SK-N-SH (cell line): ENCODE results near the gene SPATA13. TPM values are rescaled to one million over a fixed set of nuclear protein-coding genes. Genes with fewer than 3 reads are reported as not detected.

ENCODE experiments used
- CTCF ChIA-PET: fragments of 300-600, 350-600 bp; formaldehyde crosslinking; extraction: SDS; loops from one replicate; lab custom pipeline; 2021; lab: Yijun Ruan, JAX
- POLR2A ChIA-PET: fragments of 350-600 bp; sonication (Branson Sonifier 250); formaldehyde crosslinking; extraction: SDS; loops from one replicate; lab custom pipeline; 2020; ENCODE audit warnings: antibody characterized with exemption, inconsistent platforms; lab: Yijun Ruan, JAX
- DNase-seq: peaks from one replicate; pipeline ENCODE4 v3.0.0; 2012
- H2AFZ ChIP-seq: fragments of 200-600 bp; sonication (generic); 2 replicates; pipeline ENCODE4 v1.8.1; 2016; ENCODE audit warnings: antibody characterized with exemption, mild to moderate bottlenecking, low read depth
- H3F3A ChIP-seq: fragments of 200-600 bp; sonication (generic); replicated peaks from 2 replicates; pipeline ENCODE3; 2016; ENCODE audit warnings: antibody characterized with exemption, mild to moderate bottlenecking; ENCODE audit not compliant: insufficient read depth
- H3K27ac ChIP-seq, 2 experiments: fragments of 200-500 bp in 1 of 2; fragments of 200-600 bp in 1 of 2; sonication (Bioruptor generic) in 1 of 2; sonication (generic), shearing (Covaris generic) in 1 of 2; 2 replicates each; pipeline versions ENCODE4 v1.5.1 to v1.6.1; 2014 to 2016; ENCODE audit warnings: low read depth in 2 of 2, inconsistent platforms in 1 of 2, low read length in 1 of 2, mild to moderate bottlenecking in 1 of 2, mixed read lengths in 1 of 2
- H3K27me3 ChIP-seq: fragments of 200-600 bp; sonication (generic), shearing (Covaris generic); 2 replicates; pipeline ENCODE4 v1.6.1; 2016; ENCODE audit warnings: mixed run types; ENCODE audit not compliant: insufficient read depth
- H3K36me3 ChIP-seq, 2 experiments: fragments of 200-500 bp in 1 of 2; fragments of 200-600 bp in 1 of 2; sonication (Bioruptor generic) in 1 of 2; sonication (generic) in 1 of 2; replicated peaks in 1 of 2; 2 replicates each; pipeline versions ENCODE3 to v1.5.1; 2014 to 2016; ENCODE audit warnings: low read length in 1 of 2, mild to moderate bottlenecking in 1 of 2; ENCODE audit not compliant: insufficient read depth in 2 of 2, control insufficient read depth in 1 of 2
- H3K4me1 ChIP-seq, 2 experiments: fragments of 200-500 bp in 1 of 2; fragments of 200-600 bp in 1 of 2; sonication (Bioruptor generic) in 1 of 2; sonication (generic), shearing (Covaris generic) in 1 of 2; 2 replicates each; pipeline versions ENCODE4 v1.5.1 to v1.6.1; 2014 to 2016; ENCODE audit warnings: low read depth in 1 of 2, low read length in 1 of 2, mixed run types in 1 of 2; ENCODE audit not compliant: insufficient read depth in 2 of 2, control insufficient read depth in 1 of 2
- H3K4me2 ChIP-seq: fragments of 200-600 bp; sonication (generic), shearing (Covaris generic); 2 replicates; pipeline ENCODE4 v1.6.1; 2017; ENCODE audit warnings: mixed run types
- H3K4me3 ChIP-seq, 2 experiments: fragments of 200-500 bp in 1 of 2; fragments of 200-600 bp in 1 of 2; sonication (Bioruptor generic) in 1 of 2; sonication (generic), shearing (Covaris generic) in 1 of 2; 2 replicates each; pipeline versions ENCODE4 v1.5.1 to v1.8.1; 2014 to 2016; ENCODE audit warnings: low read depth in 2 of 2, inconsistent platforms in 1 of 2, low read length in 1 of 2, mild to moderate bottlenecking in 1 of 2, mixed read lengths in 1 of 2, moderate library complexity in 1 of 2
- H3K79me2 ChIP-seq: fragments of 200-600 bp; sonication (generic); 2 replicates; pipeline ENCODE4 v1.8.1; 2017; ENCODE audit warnings: mild to moderate bottlenecking; ENCODE audit not compliant: insufficient read depth
- H3K9ac ChIP-seq: fragments of 200-600 bp; sonication (generic); 2 replicates; pipeline ENCODE4 v1.6.1; 2017; ENCODE audit warnings: mixed run types
- H3K9me2 ChIP-seq: fragments of 200-600 bp; sonication (generic); 2 replicates; pipeline ENCODE4 v1.6.1; 2017; ENCODE audit warnings: mixed run types
- H3K9me3 ChIP-seq: fragments of 200-600 bp; sonication (generic); 2 replicates; pipeline ENCODE4 v1.6.1; 2017; ENCODE audit warnings: mixed run types, mild to moderate bottlenecking, moderate library complexity
- H4K20me1 ChIP-seq: fragments of 200-600 bp; sonication (generic); 2 replicates; pipeline ENCODE4 v1.6.1; 2017; ENCODE audit warnings: mild to moderate bottlenecking, mixed run types; ENCODE audit not compliant: insufficient read depth
- CTCF ChIP-seq: fragments of 200-600 bp; sonication (generic); IDR thresholded peaks from 2 replicates; pipeline ENCODE4 v1.6.1; 2017; ENCODE audit warnings: antibody characterized with exemption, mild to moderate bottlenecking, moderate library complexity
- EZH2phosphoT487 ChIP-seq: fragments of 200-600 bp; sonication (generic); IDR thresholded peaks from 2 replicates; pipeline ENCODE4 v1.6.1; 2017; ENCODE audit warnings: low read depth, mixed run types, mild to moderate bottlenecking, antibody characterized with exemption, moderate library complexity, borderline replicate concordance
- FOXJ3 ChIP-seq: sonication (generic); formaldehyde crosslinking; IDR thresholded peaks from 2 replicates; pipeline ENCODE4 v1.5.1; 2020; ENCODE audit warnings: mild to moderate bottlenecking, missing genetic modification reagents
- FOXM1 ChIP-seq: IDR thresholded peaks from 2 replicates; pipeline ENCODE4 v1.4.0; 2012; ENCODE audit warnings: low read depth, mild to moderate bottlenecking
- GABPA ChIP-seq: IDR thresholded peaks from 2 replicates; pipeline ENCODE4 v1.4.0; 2012; ENCODE audit warnings: low read depth, mild to moderate bottlenecking
- JUND ChIP-seq: IDR thresholded peaks from 2 replicates; pipeline ENCODE4 v1.4.0; 2012
- MAX ChIP-seq: IDR thresholded peaks from 2 replicates; pipeline ENCODE4 v1.4.0; 2012; ENCODE audit warnings: low read depth
- PBX3 ChIP-seq: IDR thresholded peaks from 2 replicates; pipeline ENCODE4; 2012
- RCOR1 ChIP-seq: fragments of 150-350 bp; IDR thresholded peaks from 2 replicates; pipeline ENCODE4 v1.6.1; 2017; ENCODE audit warnings: antibody characterized with exemption, low read length
- RFX5 ChIP-seq: IDR thresholded peaks from 2 replicates; pipeline ENCODE4 v1.6.1; 2012; ENCODE audit warnings: mild to moderate bottlenecking, improper control_type of control experiment, low read length
- RXRA ChIP-seq: IDR thresholded peaks from 2 replicates; pipeline ENCODE4 v1.4.0; 2012; ENCODE audit warnings: low read depth, mild to moderate bottlenecking, borderline replicate concordance
- SIN3A ChIP-seq: IDR thresholded peaks from 2 replicates; pipeline ENCODE4 v1.6.1; 2012; ENCODE audit warnings: low read depth, mild to moderate bottlenecking, low read length, moderate library complexity, borderline replicate concordance
- TEAD4 ChIP-seq: IDR thresholded peaks from 2 replicates; pipeline ENCODE4 v1.4.0; 2012; ENCODE audit warnings: mild to moderate bottlenecking, borderline replicate concordance; ENCODE audit not compliant: insufficient read depth
- ZBTB33 ChIP-seq: IDR thresholded peaks from 2 replicates; pipeline ENCODE4 v1.4.0; 2012; ENCODE audit warnings: low read depth, borderline replicate concordance
- WGBS: methylation state at CpG from one replicate; pipeline ENCODE4 v1.1.6; 2017; ENCODE audit warnings: low lambda C conversion rate; 5-methylcytosine and 5-hydroxymethylcytosine counted together
- polyA plus RNA-seq, 3 experiments: library from polyadenylated mRNA; depleted of rRNA; stranded (reverse); fragments of >200 nt; gene quantifications; 2 replicates each; pipeline ENCODE4 v1.2.3, GENCODE V29; 2012

SPATA13 gene
- polyA plus RNA-seq, 1 of the 3 experiments (the other 2 are of a cell fraction), result 4.3 TPM

- POLR2A ChIA-PET, result no interaction called here
- Histone ChIP-seq H3K9me2 (no peaks in the 10 kb centered on the region), H4K20me1 (no peaks in the 10 kb centered on the region), H3K79me2 (no peaks in the 10 kb centered on the region), H3F3A (no peaks in the 10 kb centered on the region), H3K4me1 (no peaks in the 10 kb centered on the region), H3K9me3 (no peaks in the 10 kb centered on the region), H3K27ac (no peak overlapping the region), H3K27me3 (no peaks in the 10 kb centered on the region), H3K4me3 (no peak overlapping the region), H2AFZ (no peak overlapping the region), H3K36me3 (no peaks in the 10 kb centered on the region), H3K9ac (no peak overlapping the region), H3K4me2 (no peak overlapping the region)
- no peak for DNase-seq
- CTCF ChIA-PET, result interaction anchor here (2.0 kb wide), 1 partner anchor 18 kb away, joined by 4 read pairs; no protein-coding TSS in a partner anchor
- 97% methylated on average over 5 of the region's 5 CpGs for WGBS
- TF ChIP-seq SIN3A, result no peak
- TF ChIP-seq TEAD4, result no peak
- no peak for TF ChIP-seq FOXJ3 (CRISPR knock-in tag)
- no peak for TF ChIP-seq JUND
- no peak for TF ChIP-seq MAX
- TF ChIP-seq GABPA, result no peak
- no peak for TF ChIP-seq FOXM1
- TF ChIP-seq RFX5, result no peak
- no peak for TF ChIP-seq ZBTB33
Observed at GRCh38 chr13:24247016-24247415, 86.5 kb downstream of the SPATA13 start.

- TF ChIP-seq EZH2phosphoT487, result no peak
- no peak for TF ChIP-seq PBX3
- no peak for TF ChIP-seq CTCF
- no peak for TF ChIP-seq RXRA
- TF ChIP-seq RCOR1, result no peak
- TF ChIP-seq, all 33 proteins: peak for 0
- Histone ChIP-seq H3K9me2 (no peaks in the 10 kb centered on the region), H3F3A (no peaks in the 10 kb centered on the region), H4K20me1 (no peaks in the 10 kb centered on the region), H3K79me2 (no peaks in the 10 kb centered on the region), H3K27ac (no peak overlapping the region), H3K36me3 (no peaks in the 10 kb centered on the region), H3K9me3 (no peaks in the 10 kb centered on the region), H3K4me1 (no peaks in the 10 kb centered on the region), H3K4me3 (no peak overlapping the region), H3K27me3 (no peaks in the 10 kb centered on the region), H3K4me2 (no peak overlapping the region), H3K9ac (no peak overlapping the region), H2AFZ (no peak overlapping the region)
- DNase-seq, result no peak
- ChIA-PET CTCF (interaction anchor here (0.8 to 1.3 kb wide), 2 partner anchors 15 to 228 kb away, joined by 3 read pairs; no protein-coding TSS in a partner anchor), POLR2A (no interaction called here)
- WGBS, result 92% methylated on average over 8 of the region's 9 CpGs
Observed at GRCh38 chr13:24249624-24250023, 89.1 kb downstream of the SPATA13 start.
